CD4-positive, CD25-positive, alpha-beta regulatory T cell (primary cell): ENCODE measurements around the gene TOMM20L. TPM values are rescaled to one million over a fixed set of nuclear protein-coding genes. Genes with fewer than 3 reads are reported as not detected.

Experiments used
- ATAC-seq, 2 donors: fragments of 150-1000 bp; cut with Tn5 transposase; one replicate each; pipeline ENCODE4 v1.10.0; 2021; ENCODE audit warnings: low read depth in 2 of 2, moderate number of reproducible peaks in 2 of 2, moderate library complexity in 1 of 2
- DNase-seq, 3 donors: peaks; one replicate each; pipeline versions ENCODE4 v3.0.0 to v3.0.0-alpha.2; 2012 to 2022; ENCODE audit warnings: mixed read lengths in 1 of 3
- H3K27ac ChIP-seq: one replicate; pipeline ENCODE4 v1.7.0; 2013; ENCODE audit warnings: mild to moderate bottlenecking, low read length; ENCODE audit not compliant: insufficient read depth, poor library complexity, severe bottlenecking
- H3K27me3 ChIP-seq: one replicate; pipeline ENCODE4 v1.7.0; 2013; ENCODE audit warnings: low read length; ENCODE audit not compliant: control insufficient read depth, insufficient read depth
- H3K36me3 ChIP-seq: one replicate; pipeline ENCODE4 v1.7.0; 2013; ENCODE audit warnings: mild to moderate bottlenecking, low read length, moderate library complexity; ENCODE audit not compliant: control insufficient read depth, insufficient read depth
- H3K4me1 ChIP-seq: 2 replicates; pipeline ENCODE4 v1.7.0; 2013; ENCODE audit warnings: mild to moderate bottlenecking, low read length; ENCODE audit not compliant: insufficient read depth, control insufficient read depth, poor library complexity, severe bottlenecking
- H3K4me3 ChIP-seq: one replicate; pipeline ENCODE4 v1.7.0; 2013; ENCODE audit warnings: low read depth, mild to moderate bottlenecking, low read length, moderate library complexity
- H3K9me3 ChIP-seq, 2 experiments: 1 replicate in 1 of 2; 2 replicates in 1 of 2; pipeline ENCODE4 v1.7.0; 2013; ENCODE audit warnings: low read length in 2 of 2, mild to moderate bottlenecking in 1 of 2, moderate library complexity in 1 of 2; ENCODE audit not compliant: control insufficient read depth in 2 of 2
- H3K27ac Mint-ChIP-seq, 3 donors: one replicate each; pipeline ENCODE4 v1.8.0; 2020 to 2022; ENCODE audit warnings: mild to moderate bottlenecking in 3 of 3, mixed read lengths in 3 of 3, moderate library complexity in 2 of 3
- H3K27me3 Mint-ChIP-seq: one replicate; pipeline ENCODE4 v1.8.0; 2022; ENCODE audit warnings: mild to moderate bottlenecking, mixed read lengths
- H3K36me3 Mint-ChIP-seq: one replicate; pipeline ENCODE4 v1.8.0; 2020; ENCODE audit warnings: mixed read lengths
- H3K4me1 Mint-ChIP-seq, 4 donors: one replicate each; pipeline ENCODE4 v1.8.0; 2020 to 2022; ENCODE audit warnings: mixed read lengths in 4 of 4, mild to moderate bottlenecking in 1 of 4
- H3K4me3 Mint-ChIP-seq, 4 donors: one replicate each; pipeline ENCODE4 v1.8.0; 2020 to 2022; ENCODE audit warnings: mild to moderate bottlenecking in 4 of 4, mixed read lengths in 4 of 4, moderate library complexity in 3 of 4
- H3K9me3 Mint-ChIP-seq, 7 donors: one replicate each; pipeline ENCODE4 v1.8.0; 2020 to 2022; ENCODE audit warnings: mixed read lengths in 7 of 7, mild to moderate bottlenecking in 3 of 7, moderate library complexity in 2 of 7
- polyA plus RNA-seq, 4 donors: library from polyadenylated mRNA; unstranded; fragments of 300-500 nt; fragmentation: Illumina TruSeq; gene quantifications; one replicate each; pipeline ENCODE4 v1.2.3, GENCODE V29; 2021
- total RNA-seq: library from RNA; stranded (reverse); gene quantifications from one replicate; pipeline ENCODE4 v1.2.3, GENCODE V29; 2022

The TOMM20L gene
- total and polyA plus RNA-seq, 5 donors from 2014 or later, result 0.47 TPM; not detected in 4

DNA sequence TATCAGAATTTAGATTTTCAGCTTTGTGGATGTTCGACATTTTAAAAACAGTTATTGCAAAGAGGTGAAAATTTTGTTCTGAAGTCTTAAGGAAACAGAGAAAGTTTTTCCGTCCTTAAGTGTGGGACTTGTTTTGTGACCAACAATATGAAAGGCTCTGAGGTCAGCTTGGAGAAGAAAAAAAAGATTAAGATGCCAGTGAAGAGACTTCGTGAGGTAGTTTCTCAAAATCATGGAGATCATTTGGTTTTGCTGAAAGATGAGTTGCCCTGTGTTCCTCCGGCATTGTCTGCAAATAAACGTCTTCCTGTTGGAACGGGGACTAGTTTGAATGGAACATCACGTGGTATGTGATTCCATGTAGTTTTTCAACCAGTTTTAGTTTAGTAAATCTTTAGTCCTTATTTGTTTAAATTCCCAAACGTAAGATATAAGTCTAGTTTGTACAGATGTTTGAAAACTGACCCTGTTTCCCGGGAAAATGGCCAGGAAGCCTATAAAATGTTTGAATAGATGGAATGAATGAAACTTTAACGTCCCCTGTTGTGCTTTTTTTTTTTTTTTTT, 32.5 kb downstream of the TOMM20L start:
- DNase-seq (peak in 1 of 3 donors; percentile 65), ATAC-seq (no peak)
- peak overlapping the region; percentile 93 for H3K27ac ChIP-seq
- H3K4me3 ChIP-seq, result peak overlapping the region; percentile 100
- no peaks in the 10 kb centered on the region for H3K9me3 Mint-ChIP-seq
- H3K27me3 ChIP-seq, result no peaks in the 10 kb centered on the region
- H3K4me1 Mint-ChIP-seq, result peaks cover 23 to 59% (median 33%) of the 10 kb centered on the region in 4 donors
- peak overlapping the region; percentile 93 to 99 (median 95) for H3K27ac Mint-ChIP-seq
- H3K9me3 ChIP-seq, result no peaks in the 10 kb centered on the region
- peaks cover 19% of the 10 kb centered on the region for H3K36me3 Mint-ChIP-seq
- H3K4me3 Mint-ChIP-seq, result peak overlapping the region; percentile 84 to 93 (median 92)
- peaks cover 22% of the 10 kb centered on the region for H3K36me3 ChIP-seq
- peaks cover 25% of the 10 kb centered on the region for H3K4me1 ChIP-seq
- peaks cover 7% of the 10 kb centered on the region for H3K27me3 Mint-ChIP-seq

DNA sequence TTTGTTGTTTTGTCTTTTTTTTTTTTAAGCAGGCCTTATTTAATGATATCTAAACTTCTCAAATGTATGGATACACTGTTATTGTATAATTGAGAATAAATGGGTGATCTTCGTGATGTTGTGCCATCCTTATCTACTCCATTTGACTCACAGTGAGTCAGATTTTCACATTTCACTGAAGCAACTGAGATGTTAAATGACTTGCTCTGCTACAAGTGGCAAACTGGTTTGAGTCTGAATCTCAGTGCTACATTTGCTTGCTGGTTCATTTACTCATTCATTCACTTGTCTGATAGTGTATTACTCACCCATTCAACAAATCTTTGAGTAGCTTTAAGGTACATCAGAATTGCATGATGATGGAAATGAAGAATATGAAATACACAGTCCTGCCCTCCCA, 34.4 kb downstream of the TOMM20L start:
- Histone ChIP-seq H3K4me3 (peak overlapping the region; percentile 100), H3K36me3 (peaks cover 33% of the 10 kb centered on the region), H3K27ac (no peak overlapping the region), H3K4me1 (peaks cover 25% of the 10 kb centered on the region), H3K9me3 (no peaks in the 10 kb centered on the region), H3K27me3 (no peaks in the 10 kb centered on the region)
- peak in 1 of 3 donors; percentile 28 for DNase-seq
- Mint-ChIP-seq H3K4me3 (peak overlapping the region in 3 of 4 donors; percentile 34 to 58 (median 47)), H3K27me3 (peaks cover 7% of the 10 kb centered on the region), H3K9me3 (no peaks in the 10 kb centered on the region), H3K36me3 (peaks cover 29% of the 10 kb centered on the region), H3K27ac (peak overlapping the region in 1 of 3 donors; percentile 29), H3K4me1 (peaks cover 18 to 47% (median 32%) of the 10 kb centered on the region in 4 donors)
- no peak for ATAC-seq

DNA sequence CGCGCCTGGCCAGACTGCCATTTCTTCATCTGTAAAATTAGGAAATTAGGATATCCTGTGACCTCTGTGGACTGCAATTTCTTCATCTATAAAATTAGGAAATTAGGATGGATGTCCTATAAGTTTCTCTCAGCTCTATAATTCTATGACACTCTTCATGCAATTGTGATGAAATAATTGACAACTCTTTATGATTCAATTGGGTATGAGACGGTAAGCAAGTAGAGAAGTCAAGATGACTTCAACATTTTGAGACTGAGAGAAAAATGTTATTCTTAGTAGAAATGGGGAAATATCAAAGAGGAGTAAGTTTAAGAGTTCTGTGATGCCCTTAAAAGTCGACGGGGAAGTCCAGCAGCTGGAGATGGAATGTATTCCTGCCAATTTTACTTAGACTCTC, 43.7 kb downstream of the TOMM20L start:
- Histone ChIP-seq H3K4me3 (no peak overlapping the region), H3K27me3 (no peaks in the 10 kb centered on the region), H3K4me1 (no peaks in the 10 kb centered on the region), H3K9me3 (no peaks in the 10 kb centered on the region), H3K27ac (no peak overlapping the region), H3K36me3 (peaks cover 79% of the 10 kb centered on the region)
- H3K4me1 Mint-ChIP-seq, result peaks cover 6 to 19% (median 12%) of the 10 kb centered on the region in 4 donors
- H3K27ac Mint-ChIP-seq, result no peak overlapping the region
- ATAC-seq, result no peak
- no peaks in the 10 kb centered on the region for H3K27me3 Mint-ChIP-seq
- no peak overlapping the region for H3K4me3 Mint-ChIP-seq
- peaks cover 55% of the 10 kb centered on the region for H3K36me3 Mint-ChIP-seq
- no peaks in the 10 kb centered on the region for H3K9me3 Mint-ChIP-seq
- no peak for DNase-seq

- Histone ChIP-seq H3K4me1 (no peaks in the 10 kb centered on the region), H3K36me3 (peaks cover 74% of the 10 kb centered on the region), H3K9me3 (no peaks in the 10 kb centered on the region), H3K4me3 (no peak overlapping the region), H3K27ac (no peak overlapping the region), H3K27me3 (no peaks in the 10 kb centered on the region)
- no peaks in the 10 kb centered on the region for H3K27me3 Mint-ChIP-seq
- DNase-seq (no peak), ATAC-seq (no peak)
- H3K4me1 Mint-ChIP-seq, result peaks cover 0 to 3% (median 1%) of the 10 kb centered on the region in 4 donors
- H3K9me3 Mint-ChIP-seq, result no peaks in the 10 kb centered on the region
- peaks cover 23% of the 10 kb centered on the region for H3K36me3 Mint-ChIP-seq
- H3K4me3 Mint-ChIP-seq, result no peak overlapping the region
- H3K27ac Mint-ChIP-seq, result no peak overlapping the region
Observed at GRCh38 chr14:58444627-58445026, 48.9 kb downstream of the TOMM20L start.

DNA sequence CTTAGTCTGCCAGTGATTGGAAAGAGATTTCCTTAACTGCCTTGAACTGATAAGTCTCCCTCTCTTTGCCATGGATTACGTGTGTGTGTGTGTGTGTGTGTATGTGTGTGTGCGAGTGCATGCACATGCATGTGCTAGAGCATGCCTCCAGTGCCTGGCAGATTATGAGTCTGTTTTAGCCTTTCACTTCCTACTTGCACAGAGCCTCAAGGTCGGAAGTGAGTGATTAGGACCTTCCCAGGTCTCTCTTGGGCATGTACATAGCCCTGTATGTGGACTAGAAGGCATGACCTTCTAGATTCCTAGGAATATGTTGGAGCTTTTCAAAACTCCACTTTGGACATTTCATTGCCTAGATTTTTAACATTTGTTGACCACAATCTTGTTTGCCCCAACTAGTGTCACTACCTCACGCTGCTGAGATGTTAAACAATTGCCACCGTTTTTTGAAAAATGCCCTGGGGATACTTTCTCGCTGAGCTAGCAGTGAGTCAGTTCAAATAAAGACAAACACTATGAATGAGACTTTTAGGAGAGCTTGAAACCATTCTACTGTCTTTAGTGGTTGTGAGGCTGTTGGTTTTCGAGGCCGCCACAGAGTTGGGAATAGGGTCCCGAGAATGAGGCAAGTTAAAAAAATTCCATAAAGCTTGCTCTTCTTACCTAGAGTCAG, 60.0 kb downstream of the TOMM20L start:
- Mint-ChIP-seq H3K9me3 (peaks cover 0 to 3% (median 0%) of the 10 kb centered on the region in 7 donors), H3K36me3 (peaks cover 56% of the 10 kb centered on the region), H3K27ac (peak overlapping the region in 1 of 3 donors; percentile 42), H3K4me3 (no peak overlapping the region), H3K4me1 (peaks cover 8 to 19% (median 15%) of the 10 kb centered on the region in 4 donors), H3K27me3 (no peaks in the 10 kb centered on the region)
- Histone ChIP-seq H3K4me3 (no peak overlapping the region), H3K27ac (no peak overlapping the region), H3K36me3 (peaks cover 67% of the 10 kb centered on the region), H3K4me1 (peaks cover 6% of the 10 kb centered on the region), H3K9me3 (no peaks in the 10 kb centered on the region), H3K27me3 (no peaks in the 10 kb centered on the region)
- DNase-seq (no peak), ATAC-seq (no peak)

Other genes starting within 250 kb of the TOMM20L start
- gene ARMH4, start 243.7 kb upstream of the TOMM20L start, total RNA-seq, result 0.27 TPM
- gene ARMH4, start 243.7 kb upstream of the TOMM20L start, polyA plus RNA-seq, result 1 to 10 TPM in 1 of 4 donors, under 1 TPM in 2, not detected in 1; 0.66 to 1.0 (median 0.91) TPM
- gene ACTR10, start 195.8 kb upstream of the TOMM20L start, total RNA-seq, result 43.4 TPM
- 10 to 100 TPM; 76.3 to 98.3 (median 87.2) TPM for gene ACTR10, start 195.8 kb upstream of the TOMM20L start, polyA plus RNA-seq
- gene PSMA3, start 151.1 kb upstream of the TOMM20L start, total RNA-seq, result 137 TPM
- 100 to 1,000 TPM; 187 to 218 (median 191) TPM for gene PSMA3, start 151.1 kb upstream of the TOMM20L start, polyA plus RNA-seq
- 102 TPM for gene ARID4A, start 97.4 kb upstream of the TOMM20L start, total RNA-seq
- gene ARID4A, start 97.4 kb upstream of the TOMM20L start, polyA plus RNA-seq, result 10 to 100 TPM; 23.3 to 30.4 (median 24.8) TPM
- gene TIMM9, start 31.6 kb downstream of the TOMM20L start, total RNA-seq, result 23.8 TPM
- 10 to 100 TPM; 52.6 to 83.3 (median 60.8) TPM for gene TIMM9, start 31.6 kb downstream of the TOMM20L start, polyA plus RNA-seq
- gene KIAA0586, start 31.8 kb downstream of the TOMM20L start, total RNA-seq, result 34.3 TPM
- 10 to 100 TPM; 16.8 to 30.3 (median 25.3) TPM for gene KIAA0586, start 31.8 kb downstream of the TOMM20L start, polyA plus RNA-seq
- 2.0 TPM for gene DACT1, start 242.0 kb downstream of the TOMM20L start, total RNA-seq
- gene DACT1, start 242.0 kb downstream of the TOMM20L start, polyA plus RNA-seq, result under 1 TPM in 3 of 4 donors, not detected in 1; 0.07 to 0.33 (median 0.13) TPM